Measurements from ENCODE around the gene TASOR. TPM values are rescaled to one million over a fixed set of nuclear protein-coding genes. Genes with fewer than 3 reads are reported as not detected.
"Not testable (repeated sequence)": the region's sequence is repeated elsewhere in the genome, so short reads cannot be mapped to it uniquely, and the experiment has no call there.

The TASOR gene, protein sequence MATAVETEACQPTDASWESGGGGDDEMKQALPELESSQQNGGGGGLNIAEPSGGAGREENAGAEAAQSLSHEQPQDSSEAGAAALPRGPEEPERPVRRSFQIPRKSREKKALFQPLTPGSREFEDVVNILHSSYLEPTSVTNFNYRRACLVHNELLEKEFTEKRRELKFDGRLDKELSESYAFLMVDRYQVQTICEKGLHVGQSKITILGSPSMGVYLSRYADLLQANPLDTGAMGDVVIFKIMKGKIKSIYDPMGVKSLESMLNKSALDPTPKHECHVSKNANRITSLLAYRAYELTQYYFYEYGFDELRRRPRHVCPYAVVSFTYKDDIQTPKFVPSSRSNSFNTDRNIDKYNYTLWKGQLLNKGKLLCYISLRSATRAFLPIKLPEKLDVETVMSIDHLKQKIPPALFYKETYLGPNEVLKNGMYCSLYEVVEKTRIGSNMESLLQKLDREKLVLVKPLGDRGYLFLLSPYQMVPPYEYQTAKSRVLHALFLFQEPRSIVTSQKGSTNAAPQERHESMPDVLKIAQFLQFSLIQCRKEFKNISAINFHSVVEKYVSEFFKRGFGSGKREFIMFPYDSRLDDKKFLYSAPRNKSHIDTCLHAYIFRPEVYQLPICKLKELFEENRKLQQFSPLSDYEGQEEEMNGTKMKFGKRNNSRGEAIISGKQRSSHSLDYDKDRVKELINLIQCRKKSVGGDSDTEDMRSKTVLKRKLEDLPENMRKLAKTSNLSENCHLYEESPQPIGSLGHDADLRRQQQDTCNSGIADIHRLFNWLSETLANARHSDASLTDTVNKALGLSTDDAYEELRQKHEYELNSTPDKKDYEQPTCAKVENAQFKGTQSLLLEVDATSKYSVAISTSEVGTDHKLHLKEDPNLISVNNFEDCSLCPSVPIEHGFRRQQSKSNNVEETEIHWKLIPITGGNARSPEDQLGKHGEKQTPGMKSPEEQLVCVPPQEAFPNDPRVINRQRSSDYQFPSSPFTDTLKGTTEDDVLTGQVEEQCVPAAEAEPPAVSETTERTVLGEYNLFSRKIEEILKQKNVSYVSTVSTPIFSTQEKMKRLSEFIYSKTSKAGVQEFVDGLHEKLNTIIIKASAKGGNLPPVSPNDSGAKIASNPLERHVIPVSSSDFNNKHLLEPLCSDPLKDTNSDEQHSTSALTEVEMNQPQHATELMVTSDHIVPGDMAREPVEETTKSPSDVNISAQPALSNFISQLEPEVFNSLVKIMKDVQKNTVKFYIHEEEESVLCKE (N-terminal part only)
- total RNA-seq (2014; rRNA removed; shearing (Covaris generic)): 62.6 and 75.5 TPM in 2 replicates
- polyA plus RNA-seq (2014; cell fraction: nucleus; rRNA removed): 26.7 and 57.3 TPM in 2 replicates

DNA sequence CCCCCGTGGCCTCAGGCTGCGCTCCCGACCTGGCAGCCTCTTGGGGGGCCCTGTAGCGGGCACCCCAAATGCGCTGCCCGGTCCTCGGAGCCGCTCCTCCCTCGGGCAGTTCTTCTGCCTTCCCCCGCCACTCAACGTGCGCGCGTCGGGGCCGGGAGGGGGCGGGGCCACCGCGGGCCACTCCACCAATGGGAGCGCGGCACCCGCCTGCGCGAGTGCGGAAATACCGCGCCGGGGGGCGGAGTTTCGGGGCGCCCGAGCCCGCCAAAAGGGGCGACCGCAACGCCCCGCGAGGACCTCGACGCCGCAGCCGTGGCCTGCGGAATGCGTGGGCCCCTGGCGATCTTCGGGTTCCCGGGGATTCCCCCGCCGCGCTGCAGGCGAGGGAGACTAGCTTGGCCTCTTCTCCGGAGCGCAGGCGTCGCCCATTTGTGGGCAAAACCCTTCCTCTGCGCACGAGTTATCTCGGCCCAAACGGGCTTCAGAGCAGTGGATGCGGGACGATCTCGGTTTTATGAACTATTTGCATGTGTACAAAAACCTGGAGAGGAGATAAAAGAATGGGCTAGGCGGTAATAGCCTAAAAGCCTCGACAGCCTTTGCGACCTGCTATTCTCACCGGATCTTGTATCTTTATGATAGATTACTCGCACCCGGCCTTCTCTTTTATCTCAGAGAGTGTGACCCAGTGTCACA is at the start of gene TASOR:
Gene TASOR, minus strand, starts transcription at position 144 of the 696 bp plus-strand sequence. CDS start 259 bp downstream, outside the sequence.
- DNase-seq (ENCODE audit: extremely low read depth, low read depth): peak; percentile 62

DNA sequence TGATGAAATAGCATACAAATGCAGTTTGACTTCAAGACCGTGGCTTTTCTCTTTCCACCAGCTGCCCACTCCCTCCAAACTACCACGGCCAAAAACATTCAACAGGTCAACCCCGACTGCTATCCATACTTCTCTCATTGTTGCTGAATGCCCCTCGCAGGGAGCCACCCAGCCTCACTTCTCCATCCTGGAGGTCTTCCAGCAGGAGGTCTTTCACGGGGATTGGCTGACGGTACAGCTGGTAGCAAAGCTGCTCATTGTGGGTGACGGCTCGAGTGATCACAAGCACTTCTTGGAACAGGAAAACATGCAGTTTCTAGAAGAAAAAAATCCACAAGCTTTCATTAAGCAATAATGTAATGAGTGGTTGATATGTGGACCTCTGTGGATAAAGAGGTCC is 49.0 kb upstream of the TASOR start:
- no peak for DNase-seq (ENCODE audit: extremely low read depth, low read depth)

DNA sequence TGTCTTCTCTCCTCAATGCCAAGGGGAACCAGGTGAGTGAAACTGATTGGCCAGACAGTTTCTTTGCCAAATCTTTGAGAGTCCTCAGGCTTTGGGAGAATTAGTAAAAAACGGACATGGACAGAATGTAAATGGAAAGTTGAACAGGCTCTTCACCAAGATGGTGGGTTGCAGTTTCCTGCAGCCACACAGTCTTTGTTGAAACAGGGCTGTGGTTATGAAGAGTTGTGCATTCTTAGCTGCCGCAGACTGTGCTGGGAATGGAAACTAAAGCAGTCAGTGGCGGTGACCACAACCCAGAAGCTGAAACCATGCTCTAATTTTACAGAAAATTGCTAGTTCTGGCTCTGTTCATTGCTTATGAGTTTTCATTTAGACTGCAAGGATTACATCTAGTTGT is 42.1 kb upstream of the TASOR start:
- no peak for DNase-seq (ENCODE audit: extremely low read depth, low read depth)

DNA sequence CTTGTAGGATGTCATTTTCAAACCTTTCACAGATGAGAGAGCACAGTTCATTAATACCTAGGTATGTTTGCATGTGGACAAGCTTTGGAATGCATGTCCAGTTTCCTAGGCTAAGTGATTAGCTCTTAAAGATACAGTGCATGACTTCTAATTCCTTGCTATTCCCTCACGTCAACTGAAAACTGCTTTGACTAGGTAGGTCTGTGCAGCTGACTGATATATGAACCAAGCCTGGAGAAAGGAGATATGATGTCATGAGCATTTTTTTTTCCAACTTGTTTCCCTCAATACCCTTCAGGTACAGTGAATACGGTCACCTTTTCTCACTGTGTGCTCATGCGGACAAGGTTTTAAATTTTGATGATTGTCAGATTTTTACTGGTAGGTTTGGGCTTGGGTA is 41.6 kb upstream of the TASOR start:
- no peak for DNase-seq (ENCODE audit: extremely low read depth, low read depth)

DNA sequence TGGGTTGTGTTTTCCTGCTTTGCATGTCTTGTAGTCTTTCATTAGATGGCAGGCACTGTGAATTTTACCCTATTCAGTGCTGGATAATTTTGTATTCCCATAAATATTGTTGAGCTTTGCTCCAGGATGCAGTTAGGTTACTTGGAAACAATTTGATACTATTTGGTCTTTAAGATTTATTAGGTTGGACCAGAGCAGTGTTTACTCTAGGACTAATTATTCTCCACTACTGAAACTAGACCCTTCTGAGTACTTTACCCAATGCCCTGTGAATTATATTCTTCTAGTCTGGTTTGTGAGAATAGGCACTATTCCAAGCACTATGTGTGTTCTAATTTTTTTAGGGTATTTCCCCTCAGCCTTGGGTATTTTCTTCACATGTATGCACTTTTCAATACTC is 37.8 kb upstream of the TASOR start:
- no peak for DNase-seq (ENCODE audit: extremely low read depth, low read depth)

DNA sequence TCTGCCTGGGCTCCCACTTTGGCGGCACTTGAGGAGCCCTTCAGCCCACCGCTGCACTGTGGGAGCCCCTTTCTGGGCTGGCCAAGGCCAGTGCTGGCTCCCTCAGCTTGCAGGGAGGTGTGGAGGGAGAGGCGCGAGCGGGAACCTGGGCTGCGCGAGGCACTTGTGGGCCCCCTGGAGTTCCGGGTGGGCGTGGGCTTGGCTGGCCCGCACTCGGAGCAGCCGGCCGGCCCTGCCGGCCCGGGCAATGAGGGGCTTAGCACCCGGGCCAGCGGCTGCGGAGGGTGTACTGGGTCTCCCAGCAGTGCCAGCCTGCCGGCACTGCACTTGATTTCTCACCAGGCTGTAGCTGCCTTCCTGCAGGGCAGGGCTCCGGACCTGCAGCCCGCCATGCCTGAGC is 35.7 kb upstream of the TASOR start:
- not testable (repeated sequence) for DNase-seq (ENCODE audit: extremely low read depth, low read depth)

DNA sequence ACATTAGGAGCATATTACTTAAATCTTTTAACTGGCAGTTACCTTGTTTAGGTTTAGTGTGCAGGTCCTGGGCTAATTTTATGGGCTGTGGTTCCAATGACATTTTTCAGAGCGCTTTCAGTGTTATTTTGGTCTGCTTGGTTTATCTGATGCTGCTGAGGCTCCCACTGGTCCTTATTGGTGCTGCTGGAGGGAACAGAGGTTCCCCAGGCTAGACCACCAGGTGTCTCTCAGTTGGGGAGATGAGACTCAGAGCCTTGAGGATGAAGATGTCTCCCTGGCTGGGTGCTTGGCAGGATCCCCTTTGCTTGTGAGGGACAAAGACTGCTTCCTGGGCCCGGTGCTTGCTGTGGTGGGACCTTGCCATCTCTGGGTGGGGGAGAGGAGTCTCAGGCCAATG is 28.3 kb upstream of the TASOR start:
- DNase-seq (ENCODE audit: extremely low read depth, low read depth): no peak

DNA sequence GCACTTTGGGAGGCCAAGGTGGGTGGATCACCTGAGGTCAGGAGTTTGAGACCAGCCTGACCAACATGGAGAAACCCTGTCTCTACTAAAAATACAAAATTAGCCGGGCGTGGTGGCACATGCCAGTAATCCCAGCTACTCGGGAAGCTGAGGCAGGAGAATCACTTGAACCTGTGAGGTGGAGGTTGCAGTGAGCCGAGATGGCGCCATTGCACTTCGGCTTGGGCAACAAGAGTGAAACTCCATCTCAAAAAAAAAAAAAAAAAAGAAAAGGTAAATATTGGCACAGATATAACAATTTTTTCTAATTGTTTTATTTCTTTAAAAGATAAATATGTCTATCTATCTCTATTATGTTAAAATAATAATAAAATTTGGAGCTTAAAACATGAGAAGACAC is 24.3 kb upstream of the TASOR start:
- not testable (repeated sequence) for DNase-seq (ENCODE audit: extremely low read depth, low read depth)

DNA sequence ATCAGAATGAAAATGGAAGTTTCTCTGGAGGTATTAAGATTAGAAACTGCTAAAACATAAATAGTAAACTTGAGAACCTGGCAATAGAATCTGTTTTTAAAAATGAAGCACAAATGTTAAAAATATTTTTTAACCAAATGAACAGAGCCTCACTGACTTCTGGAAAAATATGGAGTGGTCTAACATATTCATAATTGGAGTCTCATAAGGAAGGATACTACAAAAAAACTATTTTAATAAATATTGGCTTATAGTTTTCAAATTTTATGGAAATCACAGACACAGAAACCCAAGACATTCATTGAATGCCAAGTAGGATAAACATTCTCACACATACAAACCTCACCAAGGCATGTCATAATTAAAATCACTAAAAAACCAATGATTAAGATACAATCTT is 23.6 kb upstream of the TASOR start:
- no peak for DNase-seq (ENCODE audit: extremely low read depth, low read depth)

DNA sequence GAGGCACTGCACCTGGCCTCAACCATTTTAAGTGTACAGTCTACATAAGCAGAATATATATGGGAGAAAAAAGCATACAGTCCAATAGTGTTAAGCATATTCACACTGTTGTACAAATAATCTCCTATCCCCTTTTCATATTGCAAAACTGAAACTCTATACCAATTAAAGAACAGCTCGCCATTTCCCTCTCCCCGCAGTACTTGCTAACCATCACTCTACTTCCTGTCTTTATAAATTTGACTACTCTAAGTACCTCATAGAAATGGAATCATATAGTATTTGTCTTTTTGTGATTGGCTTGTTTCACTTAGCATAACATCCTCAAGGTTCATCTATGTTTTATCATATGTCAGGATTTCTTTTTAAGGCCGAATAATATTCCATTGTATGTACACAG is 21.6 kb upstream of the TASOR start:
- DNase-seq (ENCODE audit: extremely low read depth, low read depth): no peak

DNA sequence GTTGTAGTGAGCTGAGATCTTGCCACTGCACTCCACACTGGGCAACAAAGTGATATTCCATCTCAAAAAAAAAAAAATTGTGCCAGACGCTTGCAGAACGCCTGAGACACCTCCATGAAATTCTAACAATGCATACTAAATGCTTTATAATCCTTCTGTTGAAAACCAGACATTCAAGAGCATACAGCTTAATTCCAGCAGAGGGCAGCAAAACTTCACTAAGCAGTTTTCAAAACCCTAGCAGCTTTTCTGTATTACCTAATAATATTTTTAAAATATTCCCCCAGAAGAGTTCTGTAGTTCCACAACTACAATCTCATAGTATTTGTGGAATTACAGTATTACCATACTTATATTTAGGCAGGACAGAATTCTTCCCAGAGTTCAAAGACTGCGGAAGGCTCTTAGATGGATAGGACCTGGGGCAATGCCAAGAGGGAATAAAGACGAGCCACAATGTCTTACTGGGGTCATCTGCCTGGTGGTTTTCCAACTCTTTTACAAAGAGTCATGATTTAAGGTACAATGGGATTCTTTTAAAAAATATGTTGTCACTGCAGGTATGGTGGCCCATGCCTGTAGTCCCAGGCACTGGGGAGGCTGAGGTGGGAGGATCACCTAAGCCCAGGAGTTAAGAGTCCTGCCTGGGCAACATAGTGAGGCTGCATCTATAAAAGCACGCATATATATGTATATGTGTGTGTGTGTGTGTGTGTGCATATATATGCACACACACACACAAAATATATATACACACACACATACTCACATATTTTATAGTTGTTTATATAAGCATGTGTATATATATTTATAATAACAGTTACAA is 19.6 kb upstream of the TASOR start:
- DNase-seq (ENCODE audit: extremely low read depth, low read depth): peak; percentile 56

DNA sequence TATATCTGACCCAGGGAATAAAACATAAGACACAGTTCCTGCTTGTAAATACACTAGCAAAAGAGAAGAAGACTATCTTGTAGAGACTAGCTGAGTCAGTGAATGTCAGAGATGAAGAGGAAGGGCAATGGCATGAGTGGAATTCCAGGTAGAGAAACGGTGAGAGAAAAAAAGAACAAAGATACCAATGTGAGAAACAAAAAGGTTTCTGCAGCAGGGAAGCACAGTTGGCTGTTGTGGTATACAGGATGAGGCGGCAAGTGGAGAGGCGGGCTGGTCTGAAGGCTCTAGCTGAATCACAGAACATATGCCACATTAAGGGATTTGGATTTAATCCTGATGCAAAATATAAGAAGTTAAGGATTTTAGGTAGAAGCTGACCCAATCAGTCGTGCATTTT is 17.1 kb upstream of the TASOR start:
- no peak for DNase-seq (ENCODE audit: extremely low read depth, low read depth)

DNA sequence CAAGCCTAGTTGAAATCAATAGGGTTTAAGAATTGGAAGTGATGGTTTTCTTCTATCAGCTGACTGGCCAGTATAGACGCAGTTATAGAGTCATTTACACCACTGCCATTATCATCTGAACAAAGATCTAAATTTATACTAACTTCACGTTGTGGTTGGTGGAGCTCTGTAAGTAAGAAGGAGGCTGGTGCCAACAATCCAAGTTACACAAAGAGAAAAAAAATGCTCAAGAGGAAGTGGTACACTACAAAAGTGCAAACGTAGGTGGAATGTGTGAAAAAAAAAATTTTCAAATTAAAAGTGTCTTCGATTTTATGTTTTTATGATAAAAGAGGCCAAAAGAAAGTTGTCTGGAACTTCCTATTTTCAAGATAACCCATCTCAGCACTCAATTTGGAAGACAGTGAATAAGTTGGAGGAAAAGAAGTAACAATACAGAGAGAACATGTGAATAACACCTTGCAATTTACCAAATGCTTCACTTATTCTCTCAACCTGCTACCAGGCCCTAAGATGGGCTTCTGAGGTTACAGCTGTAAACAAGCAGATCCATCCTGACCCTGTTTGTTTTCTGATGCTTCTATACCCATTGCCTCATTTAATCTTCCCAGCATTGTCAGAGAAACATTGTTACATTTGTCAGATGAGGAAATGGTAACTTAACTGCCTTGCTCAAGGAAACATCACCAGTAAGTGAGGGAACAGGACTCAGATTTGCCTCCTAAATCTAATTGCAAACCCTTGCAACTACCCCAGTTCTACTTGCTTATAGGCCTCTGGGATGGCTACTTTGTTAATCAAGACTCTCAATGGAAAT is 12.0 kb upstream of the TASOR start:
- DNase-seq (ENCODE audit: extremely low read depth, low read depth): no peak

DNA sequence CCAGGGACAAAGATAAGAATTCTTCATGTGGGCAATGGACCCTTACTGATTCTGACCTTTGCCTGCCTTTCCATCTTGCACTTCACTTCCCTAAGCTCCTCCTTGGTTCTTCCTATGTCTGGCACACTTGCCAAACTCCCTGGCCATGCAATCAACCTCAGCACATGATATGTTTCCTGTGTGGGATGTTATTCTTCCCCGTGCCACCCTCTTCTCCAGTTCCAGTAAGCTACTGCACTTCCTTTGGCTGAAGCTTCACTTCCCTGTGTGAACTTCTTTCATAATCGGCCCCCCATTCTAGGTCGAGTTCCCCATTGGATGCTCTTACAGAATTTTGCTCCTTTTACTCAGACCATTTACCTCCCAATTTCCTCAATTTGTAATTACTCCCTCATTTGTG is 10.7 kb upstream of the TASOR start:
- no peak for DNase-seq (ENCODE audit: extremely low read depth, low read depth)

DNA sequence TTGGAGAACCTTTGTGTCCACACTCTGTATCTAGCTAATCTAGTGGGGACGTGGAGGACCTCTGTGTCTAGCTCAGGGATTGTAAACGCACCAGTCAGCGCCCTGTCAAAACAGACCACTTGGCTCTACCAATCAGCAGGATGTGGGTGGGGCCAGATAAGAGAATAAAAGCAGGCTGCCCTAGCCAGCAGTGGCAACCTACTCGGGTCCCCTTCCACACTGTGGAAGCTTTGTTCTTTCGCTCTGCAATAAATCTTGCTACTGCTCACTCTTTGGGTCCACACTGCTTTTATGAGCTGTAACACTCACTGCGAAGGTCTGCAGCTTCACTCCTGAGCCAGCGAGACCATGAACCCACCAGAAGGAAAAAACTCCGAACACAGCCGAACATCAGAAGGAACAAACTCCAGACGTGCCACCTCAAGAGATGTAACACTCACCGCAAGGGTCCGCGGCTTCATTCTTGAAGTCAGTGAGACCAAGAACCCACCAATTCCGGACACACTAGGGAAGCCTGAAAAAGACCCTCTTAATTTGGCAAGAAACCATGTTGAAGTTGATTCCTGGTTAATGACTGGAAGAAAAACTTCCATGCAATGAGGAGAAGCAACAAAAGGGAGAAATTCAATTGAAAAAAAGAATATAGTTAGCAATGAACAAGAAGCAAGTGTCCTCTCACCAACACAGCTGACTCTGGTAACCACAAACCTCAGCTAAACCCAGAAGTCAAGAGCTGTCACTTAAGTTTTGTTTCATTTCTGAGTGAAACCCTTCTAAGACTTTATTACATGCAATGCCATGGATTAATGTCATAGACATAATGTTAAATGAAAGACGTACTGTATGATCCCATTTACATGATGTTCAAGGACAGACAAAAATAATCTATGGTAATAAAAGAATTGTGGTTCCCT is 9.7 kb upstream of the TASOR start:
- DNase-seq (ENCODE audit: extremely low read depth, low read depth): not testable (repeated sequence)

DNA sequence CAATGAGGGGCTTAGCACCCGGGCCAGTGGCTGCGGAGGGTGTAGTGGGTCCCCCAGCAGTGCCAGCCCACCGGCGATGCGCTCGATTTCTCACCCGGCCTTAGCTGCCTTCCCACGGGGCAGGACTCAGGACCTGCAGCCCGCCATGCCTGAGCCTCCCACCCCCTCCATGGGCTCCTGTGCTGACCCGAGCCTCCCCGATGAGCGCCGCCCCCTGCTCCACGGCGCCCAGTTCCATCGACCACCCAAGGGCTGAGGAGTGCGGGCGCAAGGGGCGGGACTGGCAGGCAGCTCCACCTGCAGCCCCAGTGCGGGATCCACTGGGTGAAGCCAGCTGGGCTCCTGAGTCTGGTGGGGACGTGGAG is 8.9 kb upstream of the TASOR start:
- DNase-seq (ENCODE audit: extremely low read depth, low read depth): not testable (repeated sequence)

DNA sequence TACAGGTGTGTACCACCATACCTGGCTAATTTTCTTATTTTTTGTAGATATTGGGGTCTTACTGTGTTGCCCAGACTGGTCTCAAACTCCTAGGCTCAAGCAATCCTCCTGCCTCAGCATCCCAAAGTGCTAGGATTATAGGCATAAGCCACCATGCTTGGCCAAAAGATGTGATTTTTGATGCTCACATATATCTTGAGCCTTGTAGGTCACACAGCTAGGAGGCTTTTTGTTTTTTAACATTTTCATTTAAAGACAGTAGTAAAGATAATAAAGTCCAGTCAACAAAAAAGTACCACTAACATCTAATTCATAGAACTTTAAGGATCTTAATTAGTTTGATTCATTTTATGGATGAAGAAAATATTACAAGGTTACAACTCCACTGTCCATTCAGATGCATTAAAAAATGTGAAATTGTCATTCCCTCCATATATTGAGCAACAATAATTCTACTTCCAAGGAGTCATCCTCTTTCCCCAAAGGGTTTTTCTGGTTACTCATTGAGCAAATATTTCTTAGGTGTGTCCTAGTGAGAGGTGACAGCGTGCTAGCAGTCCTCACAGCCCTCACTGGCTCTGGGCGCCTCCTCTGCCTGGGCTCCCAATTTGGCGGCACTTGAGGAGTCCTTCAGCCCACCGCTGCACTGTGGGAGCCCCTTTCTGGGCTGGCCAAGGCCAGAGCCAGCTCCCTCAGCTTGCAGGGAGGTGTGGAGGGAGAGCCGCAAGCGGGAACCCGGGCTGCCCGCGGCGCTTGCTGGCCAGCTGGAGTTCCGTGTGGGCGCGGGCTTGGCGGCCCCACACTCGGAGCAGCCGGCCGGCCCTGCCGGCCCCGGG is 8.3 kb upstream of the TASOR start:
- DNase-seq (ENCODE audit: extremely low read depth, low read depth): peak; percentile 26

Data from NCI-H460 (cell line).